ENCODE measurements around the gene CAPN8.

CAPN8 gene

GRCh38 chr1:223657978-223658377, 7.5 kb downstream of the CAPN8 start:
- Histone ChIP-seq H3K27ac (ENCODE audit: low read depth, low read length, poor library complexity, severe bottlenecking) (no peak overlapping the region), H3K4me3 (ENCODE audit: low read depth, low read length, poor library complexity, severe bottlenecking) (no peak overlapping the region), H3K79me2 (ENCODE audit: insufficient read depth, low read length) (no peaks in the 10 kb centered on the region), H3K4me1 (ENCODE audit: insufficient read depth, low read length, severe bottlenecking) (no peaks in the 10 kb centered on the region), H3K36me3 (ENCODE audit: insufficient read depth, low read length) (no peaks in the 10 kb centered on the region), H3K9me2 (ENCODE audit: low read depth, low read length) (no peaks in the 10 kb centered on the region), H3K9me3 (ENCODE audit: low read length) (no peaks in the 10 kb centered on the region), H3K4me2 (ENCODE audit: low read length) (no peak overlapping the region), H3K9ac (ENCODE audit: low read length) (no peak overlapping the region), H3K27me3 (ENCODE audit: insufficient read depth, low read length) (no peaks in the 10 kb centered on the region; the same call in 1 of the 2 replicates), H2AFZ (ENCODE audit: low read length) (no peak overlapping the region), H4K20me1 (ENCODE audit: insufficient read depth, low read length) (no peaks in the 10 kb centered on the region), H3F3A (ENCODE audit: insufficient read depth, low read length) (no peaks in the 10 kb centered on the region)
- TF ChIP-seq, protein P1, sequence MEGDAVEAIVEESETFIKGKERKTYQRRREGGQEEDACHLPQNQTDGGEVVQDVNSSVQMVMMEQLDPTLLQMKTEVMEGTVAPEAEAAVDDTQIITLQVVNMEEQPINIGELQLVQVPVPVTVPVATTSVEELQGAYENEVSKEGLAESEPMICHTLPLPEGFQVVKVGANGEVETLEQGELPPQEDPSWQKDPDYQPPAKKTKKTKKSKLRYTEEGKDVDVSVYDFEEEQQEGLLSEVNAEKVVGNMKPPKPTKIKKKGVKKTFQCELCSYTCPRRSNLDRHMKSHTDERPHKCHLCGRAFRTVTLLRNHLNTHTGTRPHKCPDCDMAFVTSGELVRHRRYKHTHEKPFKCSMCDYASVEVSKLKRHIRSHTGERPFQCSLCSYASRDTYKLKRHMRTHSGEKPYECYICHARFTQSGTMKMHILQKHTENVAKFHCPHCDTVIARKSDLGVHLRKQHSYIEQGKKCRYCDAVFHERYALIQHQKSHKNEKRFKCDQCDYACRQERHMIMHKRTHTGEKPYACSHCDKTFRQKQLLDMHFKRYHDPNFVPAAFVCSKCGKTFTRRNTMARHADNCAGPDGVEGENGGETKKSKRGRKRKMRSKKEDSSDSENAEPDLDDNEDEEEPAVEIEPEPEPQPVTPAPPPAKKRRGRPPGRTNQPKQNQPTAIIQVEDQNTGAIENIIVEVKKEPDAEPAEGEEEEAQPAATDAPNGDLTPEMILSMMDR (IDR thresholded peaks at IDR 0.05; ENCODE audit: low read length), result no peak
- no peak for TF ChIP-seq EZH2 (IDR thresholded peaks at IDR 0.05; ENCODE audit: borderline replicate concordance, low read length)

DNA sequence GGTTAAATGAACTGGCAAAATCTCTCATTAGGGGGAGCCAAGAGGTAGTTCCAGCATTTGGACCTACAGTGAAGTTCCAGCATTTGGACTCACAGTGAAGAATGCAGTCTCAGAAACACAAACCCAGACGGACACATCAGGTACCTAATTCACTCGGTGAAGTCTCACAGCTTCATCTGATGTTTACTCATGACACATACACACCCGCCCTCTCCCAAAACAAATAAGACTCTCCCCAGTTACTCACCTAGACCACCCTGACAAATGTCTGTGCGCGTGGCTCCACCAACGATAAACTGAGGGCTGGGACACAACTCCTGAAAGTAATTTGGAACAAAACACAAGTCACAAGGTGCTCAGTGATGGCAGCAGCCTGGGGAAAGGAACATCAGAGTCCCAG, 11.4 kb downstream of the CAPN8 start:
- Histone ChIP-seq H4K20me1 (ENCODE audit: insufficient read depth, low read length) (no peaks in the 10 kb centered on the region), H3K4me1 (ENCODE audit: insufficient read depth, low read length, severe bottlenecking) (no peaks in the 10 kb centered on the region), H3K9ac (ENCODE audit: low read length) (no peak overlapping the region), H3K4me3 (ENCODE audit: low read depth, low read length, poor library complexity, severe bottlenecking) (no peak overlapping the region), H3K27me3 (ENCODE audit: insufficient read depth, low read length) (no peaks in the 10 kb centered on the region), H2AFZ (ENCODE audit: low read length) (no peak overlapping the region), H3K36me3 (ENCODE audit: insufficient read depth, low read length) (no peaks in the 10 kb centered on the region), H3K79me2 (ENCODE audit: insufficient read depth, low read length) (no peaks in the 10 kb centered on the region), H3K4me2 (ENCODE audit: low read length) (no peak overlapping the region), H3K9me3 (ENCODE audit: low read length) (no peaks in the 10 kb centered on the region), H3F3A (ENCODE audit: insufficient read depth, low read length) (no peaks in the 10 kb centered on the region), H3K27ac (ENCODE audit: low read depth, low read length, poor library complexity, severe bottlenecking) (no peak overlapping the region), H3K9me2 (ENCODE audit: low read depth, low read length) (no peaks in the 10 kb centered on the region)
- TF ChIP-seq, protein P1 (IDR thresholded peaks at IDR 0.05; ENCODE audit: low read length), result no peak
- TF ChIP-seq EZH2 (IDR thresholded peaks at IDR 0.05; ENCODE audit: borderline replicate concordance, low read length), result no peak

DNA sequence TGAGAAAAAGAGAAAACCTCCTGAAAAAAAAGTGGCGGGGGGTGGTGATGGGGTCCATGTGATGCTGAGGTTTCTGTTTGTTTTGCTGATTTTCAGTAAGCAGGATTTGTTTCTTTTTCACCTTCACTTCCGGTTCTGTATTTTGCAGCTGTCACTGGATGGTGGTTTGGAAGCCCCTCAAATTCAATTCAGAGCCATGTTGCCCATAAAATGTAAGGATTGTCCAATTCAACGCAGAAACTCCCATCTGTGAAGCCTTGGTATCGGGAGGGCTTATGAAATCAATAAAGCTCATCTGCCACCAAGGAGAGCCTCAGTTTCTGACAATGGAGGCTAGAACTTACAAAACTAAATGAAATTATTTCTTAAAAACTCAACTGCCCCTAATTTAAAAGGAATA, 12.1 kb downstream of the CAPN8 start:
- Histone ChIP-seq H3K4me1 (ENCODE audit: insufficient read depth, low read length, severe bottlenecking) (no peaks in the 10 kb centered on the region), H3K9me3 (ENCODE audit: low read length) (no peaks in the 10 kb centered on the region), H3K9me2 (ENCODE audit: low read depth, low read length) (no peaks in the 10 kb centered on the region), H3K36me3 (ENCODE audit: insufficient read depth, low read length) (no peaks in the 10 kb centered on the region), H3K4me3 (ENCODE audit: low read depth, low read length, poor library complexity, severe bottlenecking) (no peak overlapping the region), H3K9ac (ENCODE audit: low read length) (no peak overlapping the region), H2AFZ (ENCODE audit: low read length) (no peak overlapping the region), H3K4me2 (ENCODE audit: low read length) (no peak overlapping the region), H4K20me1 (ENCODE audit: insufficient read depth, low read length) (no peaks in the 10 kb centered on the region), H3K27me3 (ENCODE audit: insufficient read depth, low read length) (no peaks in the 10 kb centered on the region), H3F3A (ENCODE audit: insufficient read depth, low read length) (no peaks in the 10 kb centered on the region), H3K79me2 (ENCODE audit: insufficient read depth, low read length) (no peaks in the 10 kb centered on the region), H3K27ac (ENCODE audit: low read depth, low read length, poor library complexity, severe bottlenecking) (no peak overlapping the region)
- TF ChIP-seq, protein P1 (IDR thresholded peaks at IDR 0.05; ENCODE audit: low read length), result no peak
- no peak for TF ChIP-seq EZH2 (IDR thresholded peaks at IDR 0.05; ENCODE audit: borderline replicate concordance, low read length)

Measured in OCI-LY1 (cell line).